NCI-H526 (cell line): Measurements from ENCODE around the gene AGBL4.

Source experiments
- DNase-seq, 2 experiments: peaks; one replicate each; lab custom pipeline; 2025; lab: John Stamatoyannopoulos, UW

AGBL4 gene

GRCh38 chr1:48943826-48944225 is 1079.9 kb downstream of the AGBL4 start:
- DNase-seq: no peak

DNA sequence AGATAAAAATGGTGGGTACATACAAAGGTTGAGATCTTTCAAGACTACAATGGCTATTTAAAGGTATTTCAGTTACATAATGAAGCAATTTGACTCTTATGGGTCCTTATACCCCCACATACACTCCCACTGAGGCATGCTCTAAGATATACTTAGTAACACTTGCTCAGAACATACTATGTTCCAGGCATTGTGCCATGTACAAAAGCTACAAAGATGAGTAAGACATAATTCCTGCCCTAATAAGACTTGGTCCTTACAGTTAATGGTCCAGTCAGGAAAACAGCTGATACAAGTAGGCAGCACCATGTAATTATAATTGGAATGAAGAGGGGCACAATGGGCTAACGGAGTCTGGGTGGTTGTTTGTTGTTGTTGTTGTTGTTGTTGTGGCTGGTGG is 1080.4 kb downstream of the AGBL4 start:
- no peak for DNase-seq

DNA sequence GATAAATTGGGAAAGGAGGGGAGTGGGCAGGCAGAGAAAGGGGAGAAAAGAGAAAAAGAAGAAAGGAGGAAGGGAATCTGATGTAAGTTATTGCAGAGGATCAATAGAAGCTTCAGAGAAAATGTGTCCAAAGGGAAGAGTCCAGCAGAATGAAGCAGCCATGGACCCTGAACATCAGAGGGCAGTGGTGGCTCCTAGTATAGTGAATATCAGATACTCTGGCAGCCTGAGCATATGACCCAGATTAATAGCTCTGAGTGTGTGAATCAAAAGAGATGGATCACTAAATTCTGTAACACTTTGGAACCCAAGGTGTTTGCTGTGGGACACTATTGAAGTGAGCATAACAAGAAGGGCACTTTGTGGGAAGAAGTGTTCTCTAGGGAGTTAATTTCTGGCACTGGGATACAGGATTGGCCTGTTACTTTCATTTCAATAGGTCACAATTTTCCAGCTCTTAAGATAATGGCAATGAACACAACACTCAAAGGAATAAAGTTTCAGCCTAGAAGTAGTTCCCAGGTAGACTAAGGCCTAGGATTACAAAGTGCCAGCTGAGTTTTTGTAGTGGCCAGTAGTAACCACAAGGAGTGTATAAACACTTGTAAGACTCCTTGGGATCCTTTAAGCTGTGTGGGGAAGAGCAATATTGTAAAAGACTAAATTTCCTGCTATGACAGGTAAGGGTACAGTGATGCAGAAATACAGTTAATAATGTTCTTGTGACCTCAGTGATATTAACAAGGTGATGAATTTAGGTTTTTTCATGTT is 1082.6 kb downstream of the AGBL4 start:
- no peak for DNase-seq

DNA sequence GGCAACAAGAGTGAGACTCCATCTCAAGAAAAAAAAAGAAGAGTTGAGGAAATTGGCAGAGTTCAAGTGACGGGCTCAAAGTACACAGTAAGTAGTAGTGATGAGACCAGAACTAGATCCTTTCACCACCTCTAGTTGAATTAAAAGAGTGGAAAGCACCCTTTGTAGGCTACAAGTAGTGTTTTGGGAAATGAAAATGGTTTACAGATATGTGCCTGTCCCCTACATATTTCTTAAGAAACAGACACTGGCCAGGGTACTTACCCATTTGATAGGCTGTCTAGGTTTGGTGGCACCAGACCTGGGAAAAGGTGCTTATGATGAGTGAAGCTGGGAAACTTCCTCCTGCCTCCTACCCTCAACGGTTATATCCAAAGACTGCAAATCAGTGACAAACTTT is 1083.4 kb downstream of the AGBL4 start:
- no peak for DNase-seq

GRCh38 chr1:48939828-48940227 is 1083.9 kb downstream of the AGBL4 start:
- no peak for DNase-seq

- DNase-seq: no peak
Measured at GRCh38 chr1:48939042-48939441, 1084.7 kb downstream of the AGBL4 start.

DNA sequence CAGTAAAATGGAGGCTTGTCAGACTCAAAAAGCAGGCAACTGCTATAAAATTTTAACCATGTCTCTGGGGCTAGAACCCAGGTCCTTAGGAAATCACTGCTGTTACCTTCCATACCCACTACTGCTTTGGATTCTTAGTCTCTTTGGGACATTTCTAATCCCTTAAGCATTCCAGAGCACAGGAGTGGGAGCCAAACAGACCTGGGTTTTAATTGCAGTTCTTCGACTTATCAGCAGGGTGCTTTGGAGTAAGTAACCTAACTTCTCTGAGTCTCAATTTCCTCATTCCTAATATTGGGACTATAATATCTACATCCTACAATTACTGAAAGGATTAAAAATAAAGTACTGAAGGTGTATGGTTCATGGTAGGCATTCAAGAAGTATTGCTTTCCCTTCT is 1086.0 kb downstream of the AGBL4 start:
- DNase-seq: no peak

GRCh38 chr1:48936436-48936835 is 1087.3 kb downstream of the AGBL4 start:
- no peak for DNase-seq

DNA sequence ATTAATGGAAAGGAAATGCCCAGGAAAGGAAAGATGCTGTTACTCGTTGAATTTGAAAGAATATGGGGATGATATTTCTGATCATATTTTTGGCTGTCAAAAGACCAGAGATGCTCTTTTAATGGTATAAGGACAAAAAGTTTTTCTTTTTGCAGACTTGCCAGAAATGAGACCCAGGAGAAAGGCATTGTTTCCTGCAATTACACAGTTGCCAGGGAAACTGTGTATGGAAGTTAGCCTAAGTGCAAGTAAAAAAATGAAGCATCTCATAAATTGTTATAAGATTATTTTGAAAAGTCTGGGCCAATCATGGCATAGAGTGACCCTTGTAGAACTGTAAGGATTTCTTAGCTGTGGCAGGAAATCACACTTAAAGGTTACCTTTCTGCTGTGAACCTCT is 1091.4 kb downstream of the AGBL4 start:
- DNase-seq: no peak

DNA sequence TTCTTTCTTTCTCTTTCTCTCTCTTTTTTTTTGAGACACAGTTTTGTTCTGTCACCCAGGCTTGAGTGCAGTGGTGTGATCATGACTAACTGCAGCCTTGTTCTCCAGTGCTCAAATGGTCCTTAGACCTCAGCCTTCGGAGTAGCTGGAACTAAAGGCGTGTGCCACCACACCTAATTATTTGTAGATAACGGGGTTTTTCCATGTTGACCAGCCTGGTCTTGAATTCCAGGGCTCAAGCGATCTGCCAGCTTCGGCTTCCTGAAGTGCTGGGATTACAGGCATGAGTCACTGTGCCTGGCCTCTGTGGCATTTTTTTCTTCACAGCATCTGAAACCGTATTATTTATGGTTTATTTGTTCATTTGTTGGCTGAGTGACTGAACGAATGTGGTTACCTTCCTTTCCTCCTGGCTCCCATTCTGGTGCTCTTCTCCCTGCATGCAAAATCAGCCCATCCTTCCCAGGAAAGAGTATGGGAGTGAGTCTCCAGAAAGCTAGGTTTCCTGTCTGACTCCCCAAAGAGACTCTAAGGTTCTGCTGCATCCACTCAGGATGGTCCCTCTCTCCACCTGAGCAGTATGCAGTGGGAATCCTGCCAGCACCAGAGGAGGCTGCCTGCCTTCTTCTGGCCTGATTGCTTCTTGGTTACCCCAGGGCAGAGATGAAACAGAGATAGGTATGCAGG is 1092.1 kb downstream of the AGBL4 start:
- no peak for DNase-seq

GRCh38 chr1:48930011-48930410 is 1093.7 kb downstream of the AGBL4 start:
- no peak for DNase-seq

GRCh38 chr1:48924099-48924498 is 1099.7 kb downstream of the AGBL4 start:
- DNase-seq: no peak

DNA sequence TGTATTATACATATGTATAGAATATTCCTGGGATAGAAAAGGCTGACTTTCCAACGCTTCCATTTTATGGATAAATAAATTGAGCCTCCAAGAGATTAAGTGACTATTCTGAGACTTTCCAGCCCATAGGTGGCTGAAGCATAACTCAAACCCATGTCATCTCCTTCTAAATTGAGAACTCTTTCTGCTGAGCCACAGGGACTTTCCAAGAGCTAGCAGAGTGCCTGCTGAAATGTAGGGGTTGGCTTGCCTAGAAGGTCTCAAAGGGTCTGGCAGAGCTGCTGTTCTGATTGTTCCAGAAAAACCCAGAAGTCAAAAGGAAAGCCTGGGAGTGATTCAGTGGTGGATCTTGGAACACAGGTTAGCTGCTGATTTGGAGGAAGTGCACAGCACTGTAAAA is 1100.6 kb downstream of the AGBL4 start:
- DNase-seq: no peak

DNA sequence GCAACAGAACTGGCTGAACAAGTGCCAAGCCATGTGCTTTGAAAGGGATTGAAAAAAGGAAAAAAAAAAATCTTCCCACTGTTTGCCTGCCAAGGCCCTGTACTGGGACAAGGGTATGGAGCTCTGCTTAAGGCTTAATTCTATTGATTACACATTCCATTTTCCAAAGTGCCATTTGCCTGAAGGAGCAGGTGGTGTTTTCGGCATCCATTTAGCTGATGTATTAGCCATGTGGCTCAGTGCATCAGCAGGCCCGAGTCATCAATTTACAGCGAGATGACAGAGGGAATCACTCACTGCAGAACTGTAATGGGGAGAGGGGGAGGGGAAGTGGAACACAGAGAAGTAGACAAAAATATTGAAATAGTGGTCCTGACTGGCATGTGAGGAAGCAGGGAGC is 1102.9 kb downstream of the AGBL4 start:
- DNase-seq: no peak

DNA sequence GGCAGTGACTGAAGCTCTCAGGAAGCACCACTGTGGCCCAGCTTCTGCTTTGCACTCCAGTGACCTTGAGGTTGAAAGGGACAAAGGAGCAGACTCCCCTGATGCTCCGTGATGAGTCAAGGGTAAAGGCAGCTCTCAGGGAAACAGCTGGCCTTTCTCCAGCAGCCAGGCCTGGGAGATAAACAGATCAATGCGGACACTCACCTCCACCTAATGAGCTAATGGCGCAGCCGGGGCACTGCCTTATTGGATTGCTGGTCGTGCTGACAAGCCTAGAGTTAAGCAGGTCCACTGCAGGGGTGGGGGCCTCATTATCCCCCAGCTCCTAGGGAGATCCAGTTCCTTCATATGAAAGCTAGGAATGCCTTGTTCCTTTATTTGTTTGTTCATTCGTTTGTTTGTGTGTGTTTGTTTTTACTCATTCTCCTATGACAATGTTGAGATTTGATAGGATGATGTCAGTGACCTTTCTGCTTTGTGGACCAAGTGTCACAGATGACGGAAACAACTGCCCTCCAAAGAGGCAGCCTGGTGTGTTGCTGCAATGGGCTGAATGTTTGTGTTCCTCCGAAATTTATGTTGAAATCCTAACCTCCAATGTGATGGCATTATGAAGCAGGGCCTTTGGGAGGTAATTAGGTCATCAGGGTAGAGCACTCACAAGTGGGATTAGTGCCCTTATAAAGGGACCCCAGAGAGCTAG is 1105.7 kb downstream of the AGBL4 start:
- DNase-seq: no peak

GRCh38 chr1:48917070-48917454 is 1106.7 kb downstream of the AGBL4 start:
- DNase-seq: no peak

DNA sequence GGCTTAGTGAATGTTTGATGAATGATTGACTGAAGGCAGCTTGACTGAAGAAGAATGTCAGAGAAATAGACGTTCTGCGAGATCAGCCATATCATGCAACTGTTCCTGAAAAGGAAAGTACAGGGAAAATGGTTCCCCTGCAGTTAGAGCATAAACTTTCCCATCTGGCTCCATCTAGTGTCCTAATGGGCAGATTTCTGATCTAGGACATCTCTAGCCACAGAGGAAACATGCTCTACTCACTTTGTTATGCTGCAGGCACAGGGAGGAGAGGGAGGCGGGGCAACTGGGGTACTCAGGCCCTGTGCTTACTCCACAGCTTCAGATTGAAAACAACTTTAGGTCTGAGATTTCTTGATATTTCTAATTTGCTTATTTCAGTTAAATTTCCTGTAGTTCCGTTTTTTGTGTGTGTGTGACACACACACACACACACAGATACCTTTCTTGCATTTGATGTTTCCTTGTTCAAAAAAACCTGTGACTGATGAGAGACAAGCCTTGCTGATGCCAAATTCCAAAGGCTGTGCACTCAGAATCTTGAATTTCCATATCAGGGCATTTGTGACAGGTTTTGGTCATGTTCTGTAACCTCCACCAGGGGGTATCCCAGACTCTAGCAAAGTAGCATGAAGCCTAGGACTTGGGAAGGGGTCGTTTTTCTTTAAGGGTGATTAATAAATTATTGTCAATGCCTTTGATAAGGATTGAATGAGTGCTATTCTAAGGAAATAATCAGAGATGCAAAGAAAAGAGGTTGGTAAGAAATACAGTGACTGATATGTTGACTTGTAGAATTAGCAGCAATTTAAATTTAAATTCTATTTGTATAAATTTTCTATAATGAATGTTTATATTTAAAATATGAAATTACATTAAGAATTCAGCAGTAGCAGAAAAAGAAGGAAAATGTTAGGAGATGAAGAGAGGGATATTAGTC is 1107.4 kb downstream of the AGBL4 start:
- peak; percentile 18 to 64 for DNase-seq

DNA sequence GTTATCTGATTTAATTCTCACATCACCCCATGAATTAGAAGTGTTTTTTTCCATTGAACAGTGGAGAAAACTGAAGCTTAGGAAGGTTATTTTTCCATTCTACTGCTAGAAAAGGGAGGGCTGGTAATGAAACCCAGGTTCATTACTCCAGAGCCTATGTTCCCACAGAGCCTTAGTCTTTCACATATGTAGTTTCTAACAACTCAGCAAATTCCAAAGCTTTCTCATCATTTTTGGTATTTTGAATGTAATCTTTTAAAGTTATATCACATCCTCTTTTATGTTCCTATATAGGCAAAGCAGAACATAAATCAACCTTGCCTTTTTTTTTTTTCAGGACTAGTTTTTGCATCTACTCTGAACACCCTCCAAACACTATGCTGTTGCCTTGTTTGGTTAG is 1115.1 kb downstream of the AGBL4 start:
- DNase-seq: no peak

DNA sequence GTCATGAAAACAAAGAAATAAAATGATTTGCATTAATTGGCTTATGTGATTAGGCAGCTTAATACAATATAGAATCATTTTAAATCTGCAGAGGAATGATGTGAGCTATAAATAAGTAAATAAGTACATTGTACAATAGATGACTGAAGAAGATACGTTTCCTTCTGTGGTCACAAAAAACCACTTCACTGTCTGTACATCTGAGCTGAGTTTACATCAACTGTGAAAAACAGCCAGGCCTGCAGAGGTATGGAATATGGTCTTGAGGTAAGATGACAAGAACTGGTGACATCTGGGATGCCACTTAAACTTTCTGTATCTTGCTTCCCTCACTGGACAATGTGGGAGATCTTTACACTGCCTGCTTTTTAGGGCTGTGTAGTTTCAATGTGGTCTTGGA is 1117.0 kb downstream of the AGBL4 start:
- no peak for DNase-seq

- DNase-seq: no peak
Measured at GRCh38 chr1:48906164-48906563, 1117.6 kb downstream of the AGBL4 start.

DNA sequence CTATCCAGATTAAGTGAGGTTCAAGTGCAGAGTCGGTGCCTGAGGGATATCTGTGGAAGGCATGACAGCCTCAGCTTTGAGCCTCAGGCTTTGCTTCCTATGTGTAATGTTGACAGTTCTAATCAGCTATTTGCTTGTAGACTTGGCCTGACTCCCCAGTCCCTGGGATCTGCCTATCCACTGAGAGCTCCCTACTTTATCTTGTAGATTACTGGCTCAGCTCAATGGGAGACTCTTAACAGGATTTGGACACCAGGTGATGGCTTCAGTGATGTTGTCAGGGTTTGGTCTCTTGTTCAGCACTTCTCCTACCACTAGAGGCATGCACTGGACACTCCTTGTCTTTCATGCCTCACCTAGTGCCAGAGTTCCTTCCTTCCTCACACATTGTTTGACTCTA is 1120.5 kb downstream of the AGBL4 start:
- no peak for DNase-seq

DNA sequence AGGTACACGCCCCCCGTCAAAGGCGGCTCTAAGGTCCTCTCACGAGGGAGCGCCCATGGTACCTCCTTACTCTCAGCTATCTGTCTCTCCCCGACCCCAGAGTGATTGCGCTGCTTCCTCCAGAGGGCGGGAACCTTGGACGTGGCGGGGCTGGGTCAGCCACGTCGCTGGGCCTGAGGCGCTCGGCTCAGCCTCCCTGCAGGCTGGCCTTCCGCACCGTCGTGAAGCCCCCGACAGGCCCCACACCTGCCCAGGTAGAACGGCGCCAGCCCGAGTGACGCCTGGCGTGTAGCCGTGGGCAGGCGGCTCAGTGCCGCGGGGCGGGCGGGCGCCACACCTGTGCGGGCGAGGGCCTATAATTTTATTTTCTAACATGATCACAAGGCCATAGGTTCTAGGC is 1124.9 kb downstream of the AGBL4 start:
- no peak for DNase-seq
